ENCODE data around the gene PHYH.
"Not testable (repeated sequence)": the region's sequence is repeated elsewhere in the genome, so short reads cannot be mapped to it uniquely, and the experiment has no call there.

DNA sequence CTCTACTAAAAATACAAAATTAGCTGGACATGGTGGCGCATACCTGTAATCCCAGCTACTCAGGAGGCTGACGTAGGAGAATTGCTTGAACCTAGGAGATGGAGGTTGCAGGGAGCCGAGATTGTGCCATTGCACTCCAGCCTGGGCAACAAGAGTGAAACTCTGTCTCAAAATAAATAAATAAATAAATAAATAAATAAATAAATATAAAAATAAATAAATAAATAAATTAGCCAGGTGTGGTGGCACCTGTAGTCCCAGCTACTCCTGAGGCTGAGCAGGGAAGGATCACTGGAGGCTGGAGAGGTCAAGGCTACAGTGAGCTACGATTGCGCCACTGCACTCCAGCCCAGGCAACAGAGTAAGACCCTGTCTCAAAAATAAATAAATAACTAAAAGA, 57.6 kb downstream of the PHYH start:
- not testable (repeated sequence) for TF ChIP-seq POLR2A, POLR2AphosphoS5 (IDR thresholded peaks at IDR 0.05; ENCODE audit: low read depth, low read length)

Measured in GM12892 (cell line).